Erythroblast (primary cell): ENCODE measurements around the gene ADCY1.

ENCODE experiments used
- GATA1 ChIP-seq: IDR thresholded peaks from 2 replicates; pipeline ENCODE4 v1.6.1; 2011; ENCODE audit warnings: low read depth, mild to moderate bottlenecking, control low read depth, low read length, moderate library complexity
- POLR2A ChIP-seq: IDR thresholded peaks from 2 replicates; pipeline ENCODE4 v1.6.1; 2011; ENCODE audit warnings: mild to moderate bottlenecking, low read length

GRCh38 chr7:45698303-45699014, 124.3 kb downstream of the ADCY1 start:
- no peak for TF ChIP-seq POLR2A
- TF ChIP-seq GATA1 = no peak
